SK-N-MC (cell line): ENCODE results near the gene NDUFAF5.
"Not testable (repeated sequence)": the region's sequence is repeated elsewhere in the genome, so short reads cannot be mapped to it uniquely, and the experiment has no call there.

Experiments
- DNase-seq: peaks from one replicate; pipeline ENCODE4 v3.0.0-alpha.2; 2011; ENCODE audit warnings: low read depth, low spot score
- H3K27ac ChIP-seq: fragments of 200-600 bp; sonication (generic); 2 replicates; pipeline ENCODE4 v1.5.1; 2016; ENCODE audit warnings: mixed run types
- H3K36me3 ChIP-seq: fragments of 200-600 bp; sonication (generic); 2 replicates; pipeline ENCODE4 v1.6.1; 2017; ENCODE audit warnings: antibody characterized with exemption, low read length, mixed read lengths; ENCODE audit not compliant: insufficient read depth
- H3K4me3 ChIP-seq: fragments of 200-600 bp; sonication (generic); 2 replicates; pipeline ENCODE4 v1.5.1; 2016
- H3K9ac ChIP-seq: fragments of 200-600 bp; sonication (generic); 2 replicates; pipeline ENCODE4 v1.8.0; 2017; ENCODE audit warnings: mixed run types, mixed read lengths; ENCODE audit not compliant: insufficient read length
- H3K9me3 ChIP-seq: fragments of 200-600 bp; sonication (generic); 2 replicates; pipeline ENCODE4 v1.6.1; 2017; ENCODE audit warnings: low read depth, mild to moderate bottlenecking, antibody characterized with exemption, low read length, moderate library complexity, mixed read lengths
- EZH2 ChIP-seq: fragments of 200-600 bp; sonication (generic); IDR thresholded peaks from one replicate; pipeline ENCODE4 v1.6.1; 2017; ENCODE audit warnings: antibody characterized with exemption
- FOXP2 ChIP-seq: optimal IDR thresholded peaks from 2 replicates; pipeline ENCODE3; 2011; ENCODE audit warnings: mild to moderate bottlenecking, moderate library complexity; ENCODE audit not compliant: insufficient read depth; ENCODE audit errors: extremely low read length, control extremely low read depth
- POLR2AphosphoS5 ChIP-seq: IDR thresholded peaks from 2 replicates; pipeline ENCODE4 v1.6.1; 2012; ENCODE audit warnings: mild to moderate bottlenecking, low read depth, low read length, borderline replicate concordance

Gene NDUFAF5, protein sequence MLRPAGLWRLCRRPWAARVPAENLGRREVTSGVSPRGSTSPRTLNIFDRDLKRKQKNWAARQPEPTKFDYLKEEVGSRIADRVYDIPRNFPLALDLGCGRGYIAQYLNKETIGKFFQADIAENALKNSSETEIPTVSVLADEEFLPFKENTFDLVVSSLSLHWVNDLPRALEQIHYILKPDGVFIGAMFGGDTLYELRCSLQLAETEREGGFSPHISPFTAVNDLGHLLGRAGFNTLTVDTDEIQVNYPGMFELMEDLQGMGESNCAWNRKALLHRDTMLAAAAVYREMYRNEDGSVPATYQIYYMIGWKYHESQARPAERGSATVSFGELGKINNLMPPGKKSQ

DNA sequence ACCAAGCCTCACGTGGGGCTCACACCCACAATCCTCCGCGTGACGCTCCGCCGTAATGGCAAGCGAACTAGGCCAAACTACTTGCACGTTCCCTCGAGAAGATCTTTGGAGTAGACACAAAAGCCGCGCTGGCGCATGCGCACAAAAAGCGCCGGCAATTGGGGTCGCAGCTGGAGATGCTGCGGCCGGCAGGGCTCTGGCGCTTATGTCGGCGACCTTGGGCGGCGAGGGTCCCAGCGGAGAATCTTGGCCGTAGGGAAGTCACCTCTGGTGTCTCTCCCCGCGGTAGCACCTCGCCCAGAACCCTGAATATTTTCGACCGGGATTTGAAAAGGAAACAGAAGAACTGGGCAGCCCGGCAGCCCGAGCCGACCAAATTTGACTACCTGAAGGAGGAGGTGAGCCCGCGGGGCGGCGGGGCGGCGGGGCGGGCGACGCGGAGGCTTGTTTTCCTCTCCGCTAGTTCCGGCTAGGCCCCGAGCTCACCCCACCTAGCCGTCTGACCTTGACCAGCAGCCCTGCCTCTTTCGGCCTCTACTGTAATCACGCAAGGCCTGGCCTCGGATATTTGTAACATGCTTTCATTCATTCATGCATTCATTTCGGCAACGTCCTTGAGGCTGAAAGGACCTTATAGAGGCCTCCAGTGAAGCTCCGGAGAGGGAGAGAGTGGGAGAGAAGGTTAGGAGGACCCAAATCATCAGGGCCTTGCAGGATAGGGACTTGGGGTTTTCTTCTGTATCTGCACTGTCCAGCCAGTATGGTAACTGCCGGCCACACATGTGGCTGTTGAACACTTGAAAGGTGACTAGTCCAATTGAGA is at the start of gene NDUFAF5, which contains the start of gene ESF1:
NDUFAF5 (plus strand) TSS at position 136 of the 823 bp plus-strand sequence; CDS start at position 177, 41 bp downstream.
ESF1 (minus strand) TSS at position 27 of the 823 bp plus-strand sequence. CDS start 1,779 bp downstream, outside the sequence.
- no peaks in the 10 kb centered on the region for H3K9me3 ChIP-seq
- no peak within 1 kb of the TSS for H3K27ac ChIP-seq
- H3K4me3 ChIP-seq: peak within 1 kb of the TSS; percentile 91
- H3K9ac ChIP-seq: peak within 1 kb of the TSS; percentile 89
- H3K36me3 ChIP-seq: peaks cover 58% of the 10 kb centered on the region
- TF ChIP-seq POLR2AphosphoS5: peak; percentile 86
- TF ChIP-seq FOXP2: no peak
- DNase-seq: peak; percentile 88

DNA sequence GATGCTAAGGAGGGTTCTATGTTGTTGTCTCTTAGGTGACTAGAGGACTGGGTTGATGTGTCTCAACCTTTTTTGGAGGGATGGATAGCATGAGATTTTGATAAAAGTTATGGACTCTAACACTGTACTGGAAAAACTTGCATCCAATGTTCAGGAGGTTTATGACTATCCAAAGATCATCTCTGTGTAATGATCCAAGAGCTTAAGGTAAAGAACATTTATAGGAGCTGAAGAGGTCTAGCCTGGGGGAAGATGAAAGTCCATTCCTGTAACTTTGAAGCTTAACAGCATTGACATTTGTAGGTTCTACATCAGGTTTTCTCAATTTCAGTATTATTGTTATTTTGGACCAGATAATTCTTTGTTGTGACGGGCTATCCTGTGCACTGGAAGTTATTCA is 49.0 kb upstream of the NDUFAF5 start:
- peaks cover 72% of the 10 kb centered on the region for H3K36me3 ChIP-seq
- peaks cover 6% of the 10 kb centered on the region; the same call in 1 of the 2 replicates for H3K9me3 ChIP-seq
- TF ChIP-seq EZH2 (no peak), POLR2AphosphoS5 (no peak), FOXP2 (no peak)
- H3K9ac ChIP-seq: no peak overlapping the region
- no peak overlapping the region for H3K27ac ChIP-seq
- no peak overlapping the region for H3K4me3 ChIP-seq
- no peak for DNase-seq

DNA sequence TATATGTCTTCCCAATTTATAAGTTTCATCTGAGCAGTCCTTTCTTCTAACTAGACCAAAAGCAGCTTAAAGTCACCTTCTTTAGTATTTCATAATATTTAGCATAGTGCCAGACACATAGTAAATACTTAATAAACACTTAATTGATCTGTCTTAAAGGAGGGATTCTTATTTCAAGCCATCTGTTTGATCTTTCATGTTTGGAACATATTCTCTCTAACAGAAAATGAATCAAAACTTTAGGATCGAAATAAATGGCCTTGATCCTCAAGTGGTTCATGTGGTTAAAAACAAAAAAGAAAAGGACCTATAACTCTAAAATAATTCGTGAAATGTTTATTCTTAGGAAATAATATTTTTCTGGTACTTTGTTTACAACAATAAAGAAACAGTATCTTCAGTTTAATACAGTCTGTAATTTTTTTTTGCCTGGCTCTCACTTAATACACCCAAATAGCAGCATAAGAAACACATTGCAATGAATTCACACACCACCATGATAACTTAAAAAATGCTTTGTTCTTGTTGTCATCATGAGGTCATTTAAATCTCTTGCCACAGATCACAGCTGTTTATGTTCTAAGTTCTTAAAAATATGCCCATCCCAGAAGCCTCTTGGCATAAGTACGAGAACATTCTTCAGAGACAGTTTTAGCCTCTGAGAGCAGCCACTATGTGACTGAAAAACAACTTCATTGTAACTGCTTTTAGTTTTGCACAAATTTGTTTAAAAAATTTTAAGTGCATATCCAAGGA is 48.2 kb upstream of the NDUFAF5 start:
- H3K36me3 ChIP-seq: peaks cover 78% of the 10 kb centered on the region
- peaks cover 12% of the 10 kb centered on the region; the same call in 1 of the 2 replicates for H3K9me3 ChIP-seq
- TF ChIP-seq FOXP2: no peak
- TF ChIP-seq POLR2AphosphoS5: no peak
- TF ChIP-seq EZH2: no peak
- H3K27ac ChIP-seq: no peak overlapping the region
- DNase-seq: no peak
- no peak overlapping the region for H3K4me3 ChIP-seq
- H3K9ac ChIP-seq: no peak overlapping the region

DNA sequence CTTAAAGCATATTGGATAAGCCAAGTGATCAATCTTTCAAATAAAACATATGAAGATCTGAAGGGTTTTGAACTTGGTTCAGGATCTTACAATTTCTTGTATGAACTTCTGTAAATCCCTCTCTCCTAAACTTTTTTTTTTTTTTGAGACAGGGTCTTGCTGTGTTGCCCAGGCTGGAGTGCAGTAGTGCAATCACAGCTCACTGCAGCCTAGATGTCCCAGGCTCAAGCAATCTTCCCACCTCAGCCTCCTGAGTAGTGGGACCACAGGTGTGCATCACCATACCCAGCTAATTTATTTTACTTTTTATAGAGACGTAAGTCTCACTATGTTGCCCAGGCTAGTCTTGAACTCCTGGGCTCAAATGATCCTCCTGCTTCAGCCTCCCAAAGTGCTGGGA is 46.6 kb upstream of the NDUFAF5 start:
- not testable (repeated sequence) for H3K27ac ChIP-seq, H3K4me3 ChIP-seq, DNase-seq, H3K9ac ChIP-seq
- H3K9me3 ChIP-seq: peaks cover 14% of the 10 kb centered on the region; the same call in 1 of the 2 replicates
- H3K36me3 ChIP-seq: peaks cover 77% of the 10 kb centered on the region

DNA sequence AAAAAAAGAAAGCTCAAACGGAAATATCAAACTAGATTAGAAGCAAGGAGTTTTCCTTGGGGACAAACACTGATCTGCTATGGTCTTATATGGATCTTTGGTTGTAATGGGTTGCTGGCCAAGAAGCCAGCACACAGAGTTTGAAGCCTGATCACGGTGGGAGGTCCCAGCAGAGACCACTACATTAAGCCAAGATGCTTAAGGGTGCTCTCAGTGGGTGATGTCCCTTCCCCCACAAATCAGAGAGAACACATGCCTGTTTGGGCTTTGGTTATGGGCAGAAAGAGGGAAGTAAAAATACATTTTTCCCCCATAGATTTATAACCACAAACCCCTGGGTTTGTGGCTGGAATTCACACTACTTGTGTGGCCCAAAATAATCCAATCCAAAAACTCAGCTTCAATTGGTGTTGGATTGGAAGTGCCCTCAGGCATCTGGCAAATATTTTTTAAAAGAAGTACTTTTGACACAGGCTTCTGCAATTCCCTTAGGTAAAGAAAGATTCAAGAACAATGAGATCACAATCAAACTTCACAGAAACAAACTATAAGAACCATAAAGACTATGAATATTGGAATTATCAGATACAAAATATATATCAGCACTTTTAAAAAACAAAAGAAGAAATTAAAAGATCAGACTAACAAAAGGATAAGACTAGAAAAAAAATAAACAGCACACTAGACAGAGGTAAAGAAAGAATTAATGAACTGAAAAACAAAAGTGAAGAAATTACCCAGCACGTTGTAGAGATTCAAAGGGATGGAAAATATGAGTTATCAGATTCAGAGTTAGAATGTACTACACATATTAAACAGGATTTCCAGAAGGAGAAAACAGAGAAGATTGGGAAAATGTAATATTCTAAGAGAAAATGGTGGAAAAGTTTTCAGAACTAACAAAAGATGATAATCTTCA is 44.8 kb upstream of the NDUFAF5 start:
- peaks cover 75% of the 10 kb centered on the region for H3K36me3 ChIP-seq
- peak overlapping the region; percentile 40; the same call in 1 of the 2 replicates for H3K27ac ChIP-seq
- TF ChIP-seq POLR2AphosphoS5 (no peak), EZH2 (no peak), FOXP2 (no peak)
- H3K9me3 ChIP-seq: peaks cover 14% of the 10 kb centered on the region; the same call in 1 of the 2 replicates
- no peak for DNase-seq
- H3K4me3 ChIP-seq: no peak overlapping the region
- no peak overlapping the region for H3K9ac ChIP-seq

DNA sequence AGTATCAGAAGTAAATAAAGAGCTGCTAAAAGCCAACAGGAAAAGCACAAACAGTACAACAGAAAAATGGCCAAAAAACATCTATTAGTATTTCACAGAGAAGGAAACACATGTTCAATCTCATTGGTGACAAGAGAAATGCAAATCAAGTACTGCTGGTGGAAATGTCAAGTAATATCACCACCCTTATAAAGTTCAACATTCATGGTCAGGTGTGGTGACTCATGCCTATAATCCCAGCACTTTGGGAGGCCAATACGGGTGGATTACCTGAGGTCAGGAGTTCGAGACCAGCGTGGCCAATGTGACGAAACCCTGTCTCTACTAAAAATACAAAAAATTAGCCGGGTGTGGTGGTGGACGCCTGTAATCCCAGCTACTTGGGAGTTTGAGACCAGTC is 42.9 kb upstream of the NDUFAF5 start:
- peaks cover 14% of the 10 kb centered on the region; the same call in 1 of the 2 replicates for H3K9me3 ChIP-seq
- H3K9ac ChIP-seq: no peak overlapping the region
- no peak overlapping the region for H3K4me3 ChIP-seq
- no peak for DNase-seq
- no peak overlapping the region for H3K27ac ChIP-seq
- peaks cover 76% of the 10 kb centered on the region for H3K36me3 ChIP-seq
- no peak for TF ChIP-seq FOXP2
- TF ChIP-seq EZH2: no peak
- TF ChIP-seq POLR2AphosphoS5: no peak

DNA sequence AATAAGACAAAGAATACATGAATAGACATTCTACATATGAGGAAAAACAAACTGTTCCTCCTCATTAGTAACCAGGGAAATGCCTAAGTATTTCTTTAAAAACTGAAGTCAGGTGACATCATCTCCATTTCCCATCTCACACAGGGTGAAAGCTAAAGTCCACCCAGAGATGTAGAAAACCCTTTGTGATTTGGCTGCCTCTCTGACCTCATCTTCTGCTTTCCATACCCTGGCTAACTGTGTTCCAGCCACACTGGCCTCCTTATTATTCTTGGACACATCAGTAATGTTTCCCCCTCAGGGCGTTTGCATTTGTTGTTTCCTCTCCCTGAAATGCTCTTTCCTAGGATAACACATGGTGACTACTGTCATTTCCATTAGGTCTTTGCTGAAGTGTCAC is 40.5 kb upstream of the NDUFAF5 start:
- no peak for DNase-seq
- Histone ChIP-seq H3K4me3 (no peak overlapping the region), H3K36me3 (peaks cover 73% of the 10 kb centered on the region), H3K27ac (no peak overlapping the region), H3K9ac (no peak overlapping the region), H3K9me3 (peaks cover 14% of the 10 kb centered on the region; the same call in 1 of the 2 replicates)
- TF ChIP-seq FOXP2 (no peak), EZH2 (no peak), POLR2AphosphoS5 (no peak)
